Kidney (tissue), 14 donors: ENCODE data around the gene CD70. TPM values are rescaled to one million over a fixed set of nuclear protein-coding genes. Genes with fewer than 3 reads are reported as not detected.

Experiments used
- DNase-seq, 5 donors: peaks; one replicate each; pipeline ENCODE4 v3.0.0-alpha.2; 2013 to 2020
- FAIRE-seq: peaks from 2 replicates; lab custom pipeline; 2012; peaks lifted over from hg19 to GRCh38; lab: Jason Lieb, UNC
- H3K27ac ChIP-seq, 2 donors: one replicate each; pipeline ENCODE4 v1.7.0; 2013; ENCODE audit warnings: low read depth in 2 of 2, low read length in 2 of 2, inconsistent platforms in 1 of 2
- H3K27me3 ChIP-seq: one replicate; pipeline ENCODE4 v1.7.1; 2013; ENCODE audit warnings: low read length, inconsistent platforms; ENCODE audit not compliant: control insufficient read depth, insufficient read depth
- H3K36me3 ChIP-seq, 3 donors: one replicate each; pipeline versions ENCODE4 v1.7.0 to v1.7.1; 2013; ENCODE audit warnings: low read length in 3 of 3, control low read depth in 1 of 3, inconsistent platforms in 1 of 3; ENCODE audit not compliant: insufficient read depth in 3 of 3, control insufficient read depth in 2 of 3
- H3K4me1 ChIP-seq, 3 donors: one replicate each; pipeline versions ENCODE4 v1.7.0 to v1.7.1; 2013; ENCODE audit warnings: low read length in 3 of 3, inconsistent platforms in 1 of 3, low read depth in 1 of 3; ENCODE audit not compliant: control insufficient read depth in 2 of 3, insufficient read depth in 2 of 3
- H3K4me3 ChIP-seq, 3 donors: one replicate each; pipeline versions ENCODE4 v1.7.0 to v1.8.1; 2013; ENCODE audit warnings: low read length in 3 of 3, control low read depth in 1 of 3, inconsistent platforms in 1 of 3
- H3K9ac ChIP-seq, 3 donors: one replicate each; pipeline versions ENCODE4 v1.7.0 to v1.7.1; 2013; ENCODE audit warnings: low read length in 3 of 3, control low read depth in 1 of 3, inconsistent platforms in 1 of 3
- H3K9me3 ChIP-seq, 3 donors: one replicate each; pipeline versions ENCODE4 v1.7.0 to v1.7.1; 2013; ENCODE audit warnings: low read length in 3 of 3, control low read depth in 1 of 3, inconsistent platforms in 1 of 3; ENCODE audit not compliant: control insufficient read depth in 2 of 3, insufficient read depth in 1 of 3
- intact Hi-C: fragments of 100-400 bp; cut with DNase I; formaldehyde crosslinking; loops from one replicate; pipeline ENCODE4 v1.11.1; 2022
- polyA plus RNA-seq: library from polyadenylated mRNA; stranded (reverse); fragments of 350-450 nt; fragmentation: Illumina TruSeq; extraction: RNeasy Lipid Tissue Mini Kit (QIAGEN cat#74804); gene quantifications from one replicate; pipeline ENCODE4 v1.2.3, GENCODE V29; 2014; ENCODE audit warnings: low read depth, low replicate concordance; ENCODE audit not compliant: insufficient read depth
- total RNA-seq: library from RNA; stranded (reverse); fragmentation: NEBNext Ultra II Directional; extraction: Animal tissue kit (Norgen Biotek cat#: 25700); gene quantifications from one replicate; pipeline ENCODE4 v1.2.1, GENCODE V29; 2021
- TF ChIP-seq, protein P1 (sequence below): IDR thresholded peaks from 3 replicates; pipeline ENCODE4 v1.5.1; 2012; ENCODE audit warnings: mild to moderate bottlenecking, moderate library complexity, borderline replicate concordance; ENCODE audit not compliant: insufficient read depth; ENCODE audit errors: extremely low read depth
- donor health status: control.
- donor health status: control.
- donor health status: control.
- donor health status: control.
- donor health status: control.
- donor health status: DM: yes; HTN: yes; CAD: no.
- donor health status: Normal renal cell carcinoma (clear cell type).

Gene CD70
- total and polyA plus RNA-seq, 2 donors from 2014 or later = 0.76 TPM; not detected in 1

DNA sequence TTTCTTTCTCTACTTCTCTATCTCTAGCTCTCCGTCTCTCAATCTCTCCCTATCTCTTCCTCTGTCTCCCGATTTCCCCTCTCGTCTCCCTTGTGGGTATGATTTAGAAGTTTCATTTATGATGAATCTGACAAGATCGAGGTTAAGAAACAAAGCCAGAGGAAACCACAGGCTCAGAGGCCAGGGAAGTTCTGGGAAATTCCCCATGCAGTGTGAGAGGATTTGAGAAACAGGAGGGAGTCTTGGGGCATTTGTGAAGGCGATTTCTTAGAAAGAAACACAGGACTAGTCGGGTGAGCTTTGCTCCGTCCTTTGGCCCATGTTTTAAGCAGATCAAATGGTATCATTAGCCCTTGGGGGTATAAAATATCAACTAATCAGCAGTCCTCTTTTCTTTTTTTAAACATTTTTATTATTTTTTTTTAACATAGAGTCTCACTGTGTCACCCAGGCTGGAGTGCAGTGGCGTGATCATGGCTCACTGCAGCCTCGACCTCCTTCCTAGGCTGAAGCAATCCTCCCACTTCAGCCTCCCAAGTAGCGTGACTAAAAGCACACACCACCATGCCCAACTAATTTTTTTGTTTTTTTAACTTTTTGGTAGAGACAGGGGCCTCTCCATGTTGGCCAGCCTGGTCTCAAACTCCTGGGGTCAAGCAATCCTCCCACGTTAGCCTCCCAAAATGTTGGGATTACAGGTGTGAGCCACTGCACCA lies 34.3 kb downstream of the CD70 start:
- Histone ChIP-seq H3K4me3 (no peak overlapping the region), H3K4me1 (no peaks in the 10 kb centered on the region), H3K27ac (no peak overlapping the region), H3K9ac (no peak overlapping the region), H3K9me3 (no peaks in the 10 kb centered on the region), H3K36me3 (no peaks in the 10 kb centered on the region), H3K27me3 (no peaks in the 10 kb centered on the region)
- TF ChIP-seq, protein P1, sequence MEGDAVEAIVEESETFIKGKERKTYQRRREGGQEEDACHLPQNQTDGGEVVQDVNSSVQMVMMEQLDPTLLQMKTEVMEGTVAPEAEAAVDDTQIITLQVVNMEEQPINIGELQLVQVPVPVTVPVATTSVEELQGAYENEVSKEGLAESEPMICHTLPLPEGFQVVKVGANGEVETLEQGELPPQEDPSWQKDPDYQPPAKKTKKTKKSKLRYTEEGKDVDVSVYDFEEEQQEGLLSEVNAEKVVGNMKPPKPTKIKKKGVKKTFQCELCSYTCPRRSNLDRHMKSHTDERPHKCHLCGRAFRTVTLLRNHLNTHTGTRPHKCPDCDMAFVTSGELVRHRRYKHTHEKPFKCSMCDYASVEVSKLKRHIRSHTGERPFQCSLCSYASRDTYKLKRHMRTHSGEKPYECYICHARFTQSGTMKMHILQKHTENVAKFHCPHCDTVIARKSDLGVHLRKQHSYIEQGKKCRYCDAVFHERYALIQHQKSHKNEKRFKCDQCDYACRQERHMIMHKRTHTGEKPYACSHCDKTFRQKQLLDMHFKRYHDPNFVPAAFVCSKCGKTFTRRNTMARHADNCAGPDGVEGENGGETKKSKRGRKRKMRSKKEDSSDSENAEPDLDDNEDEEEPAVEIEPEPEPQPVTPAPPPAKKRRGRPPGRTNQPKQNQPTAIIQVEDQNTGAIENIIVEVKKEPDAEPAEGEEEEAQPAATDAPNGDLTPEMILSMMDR = no peak
- intact Hi-C loops = no loop called here
- DNase-seq (no peak), FAIRE-seq (no peak)

DNA sequence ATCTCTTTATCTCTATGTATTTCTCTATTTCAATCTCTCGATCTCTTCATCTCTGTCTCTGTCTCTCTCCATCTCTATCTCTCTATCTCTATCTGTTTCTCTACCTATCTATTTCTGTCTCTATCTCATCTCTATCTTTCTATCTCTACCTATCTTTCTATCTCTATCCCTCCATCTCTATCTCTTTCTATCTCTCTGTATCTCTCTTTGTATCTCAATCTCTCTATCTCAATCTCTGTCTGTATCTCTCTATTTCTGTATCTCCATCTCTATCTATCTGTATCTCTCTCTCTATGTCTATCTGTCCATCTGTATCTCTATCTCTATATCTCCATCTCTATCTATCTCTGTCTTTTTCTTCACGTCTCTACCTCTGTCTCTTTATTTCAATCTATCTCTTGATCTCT lies 34.9 kb downstream of the CD70 start:
- H3K27ac ChIP-seq = no peak overlapping the region
- no peaks in the 10 kb centered on the region for H3K36me3 ChIP-seq
- DNase-seq = no peak
- no peak overlapping the region for H3K9ac ChIP-seq
- H3K9me3 ChIP-seq = no peaks in the 10 kb centered on the region
- H3K4me1 ChIP-seq = no peaks in the 10 kb centered on the region
- no peak for FAIRE-seq
- intact Hi-C loops = no loop called here
- TF ChIP-seq, protein P1 = no peak
- no peaks in the 10 kb centered on the region for H3K27me3 ChIP-seq
- H3K4me3 ChIP-seq = no peak overlapping the region

DNA sequence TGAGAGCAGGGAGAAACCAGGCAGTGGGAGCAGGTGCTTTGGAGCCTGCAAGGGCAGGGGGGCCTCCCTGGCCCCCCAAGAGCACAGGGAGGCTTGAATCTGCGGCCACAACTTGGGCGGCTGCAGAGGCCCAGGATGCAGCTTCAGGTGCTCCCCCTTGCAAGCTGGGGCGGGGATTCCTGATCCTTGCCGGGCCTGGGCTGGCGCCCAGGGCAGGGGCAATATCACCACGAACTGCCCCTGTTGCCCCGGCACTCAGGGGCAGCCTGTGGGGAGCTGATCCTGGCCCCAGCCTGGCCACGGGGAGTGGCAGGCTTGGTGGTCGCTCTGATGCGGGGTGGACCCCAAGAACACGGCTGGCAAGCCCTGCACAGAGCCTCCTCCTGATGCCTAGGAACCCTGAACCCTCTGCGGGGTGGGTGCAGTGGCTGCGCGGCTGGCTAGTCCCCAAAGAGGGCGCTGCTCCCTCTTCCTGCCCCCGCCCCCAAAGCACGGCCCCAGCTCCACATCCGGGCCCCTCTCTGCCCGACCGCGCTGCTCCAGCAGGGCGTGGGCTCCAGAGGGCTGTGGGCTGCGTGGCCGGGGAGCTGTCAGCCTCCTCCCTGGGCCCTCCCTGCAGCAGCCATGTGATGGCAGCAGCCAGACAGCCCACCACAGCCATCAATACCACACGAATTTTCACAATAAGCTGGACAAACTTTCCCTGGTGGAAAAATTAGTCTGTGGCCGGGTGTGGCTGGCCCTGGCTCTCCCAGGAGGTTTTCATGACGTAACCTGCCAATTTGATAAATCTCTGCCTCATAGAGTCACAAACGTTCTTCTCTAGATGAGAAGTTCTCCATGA lies 39.1 kb downstream of the CD70 start:
- Histone ChIP-seq H3K9me3 (no peaks in the 10 kb centered on the region), H3K9ac (no peak overlapping the region), H3K27me3 (no peaks in the 10 kb centered on the region), H3K4me3 (no peak overlapping the region), H3K27ac (no peak overlapping the region), H3K4me1 (no peaks in the 10 kb centered on the region), H3K36me3 (no peaks in the 10 kb centered on the region)
- TF ChIP-seq, protein P1 = no peak
- FAIRE-seq (no peak), DNase-seq (peak in 1 of 5 donors; percentile 64)
- intact Hi-C loops = no loop called here
